Left renal pelvis (tissue), 4 donors: Measurements from ENCODE around the gene C5. TPM values are rescaled to one million over a fixed set of nuclear protein-coding genes. Genes with fewer than 3 reads are reported as not detected.

Experiments
- DNase-seq, 4 donors: peaks; one replicate each; pipeline ENCODE4 v3.0.0-alpha.2; 2013; ENCODE audit warnings: low read depth in 4 of 4, low spot score in 3 of 4
- polyA plus RNA-seq, 4 donors: library from polyadenylated mRNA; unstranded; fragments of 120-200 nt; gene quantifications; one replicate each; pipeline ENCODE4 v1.2.1, GENCODE V29; 2013; ENCODE audit not compliant: insufficient read length in 4 of 4

C5 gene
- polyA plus RNA-seq, 4 donors = 10.7 to 16.9 (median 15.1) TPM

- no peak for DNase-seq
Observed at GRCh38 chr9:120914396-120914795, 135.7 kb downstream of the C5 start.

GRCh38 chr9:120913647-120914264, 136.3 kb downstream of the C5 start:
- DNase-seq = no peak

DNA sequence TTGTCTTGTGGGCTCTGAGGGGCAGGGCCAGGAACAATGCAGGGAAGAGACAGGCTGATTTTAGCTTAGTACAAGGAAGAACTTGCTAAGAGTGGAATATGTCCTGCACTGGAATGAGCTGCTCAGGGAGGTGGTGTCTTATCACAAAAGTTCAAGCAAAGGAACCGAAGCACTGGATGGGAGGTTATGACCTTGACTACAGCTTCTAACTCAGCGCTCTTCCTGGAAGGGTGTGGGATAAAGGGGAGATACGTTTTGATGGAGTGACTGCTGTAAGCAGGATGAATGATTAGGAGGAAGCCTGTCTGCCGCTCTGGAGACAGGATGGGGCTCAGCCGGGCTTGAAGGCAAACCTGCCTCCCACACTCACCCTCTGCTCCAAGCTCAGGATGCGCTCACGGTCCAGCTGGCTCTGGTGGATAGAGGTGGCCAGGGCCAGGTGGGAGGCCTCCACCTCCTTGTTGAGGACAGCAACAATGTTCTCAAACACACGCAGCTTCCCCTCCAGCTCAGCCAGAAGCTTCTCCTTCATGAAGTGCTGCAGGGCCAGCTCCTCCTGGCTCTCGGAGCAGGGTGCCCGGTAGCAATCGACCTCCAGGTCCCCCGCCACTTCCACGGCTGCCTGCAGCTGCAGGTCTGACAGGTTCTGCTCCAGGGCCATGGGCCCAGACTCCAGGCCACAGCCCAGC, 137.0 kb downstream of the C5 start:
- DNase-seq = no peak

DNA sequence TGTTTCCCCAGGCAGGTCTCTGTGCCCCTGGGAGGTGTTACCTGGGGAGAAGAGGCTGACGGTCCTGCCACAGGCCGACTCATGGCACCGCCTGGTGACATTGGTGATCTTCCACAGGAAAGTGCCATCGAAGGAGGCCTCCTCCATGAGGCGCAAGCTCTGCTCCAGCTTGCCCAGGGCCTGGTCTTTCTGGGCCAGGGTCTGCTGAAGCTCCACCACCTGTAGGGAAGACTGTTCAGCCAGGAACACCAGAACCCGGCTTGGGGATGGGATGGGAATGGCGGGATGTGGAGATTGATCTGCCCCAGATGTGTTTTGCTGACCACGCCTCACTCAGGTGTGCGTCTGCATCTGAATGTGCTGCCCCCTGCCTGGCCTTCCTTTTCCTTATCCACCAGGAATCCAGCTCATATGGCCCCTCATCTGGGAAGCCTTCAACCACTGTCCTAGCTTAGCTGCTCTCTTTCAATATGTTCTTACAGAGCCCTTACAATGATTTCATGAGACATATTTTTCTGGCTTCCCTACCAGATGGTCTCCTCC, 138.7 kb downstream of the C5 start:
- no peak for DNase-seq

DNA sequence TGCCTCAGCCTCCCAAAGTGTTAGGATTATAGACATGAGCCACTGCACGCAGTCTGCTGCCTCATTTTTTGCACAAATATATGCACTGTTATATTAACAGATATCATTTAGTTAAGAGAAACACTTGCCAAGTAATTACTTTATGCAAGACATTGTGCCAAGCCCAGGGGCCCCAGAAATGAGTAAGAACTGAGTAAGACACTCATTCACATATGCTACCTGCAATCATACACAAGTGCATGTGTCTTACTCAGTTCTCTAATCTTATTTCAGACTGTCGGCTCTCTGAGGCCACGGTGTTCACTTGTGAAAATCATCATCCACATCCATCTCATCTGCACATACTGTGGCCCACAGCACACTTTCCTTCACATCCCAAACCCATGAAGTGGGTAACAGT, 139.4 kb downstream of the C5 start:
- no peak for DNase-seq

- no peak for DNase-seq
Observed at GRCh38 chr9:120909904-120910303, 140.2 kb downstream of the C5 start.

- DNase-seq = no peak
Observed at GRCh38 chr9:120905315-120906164, 144.5 kb downstream of the C5 start.

DNA sequence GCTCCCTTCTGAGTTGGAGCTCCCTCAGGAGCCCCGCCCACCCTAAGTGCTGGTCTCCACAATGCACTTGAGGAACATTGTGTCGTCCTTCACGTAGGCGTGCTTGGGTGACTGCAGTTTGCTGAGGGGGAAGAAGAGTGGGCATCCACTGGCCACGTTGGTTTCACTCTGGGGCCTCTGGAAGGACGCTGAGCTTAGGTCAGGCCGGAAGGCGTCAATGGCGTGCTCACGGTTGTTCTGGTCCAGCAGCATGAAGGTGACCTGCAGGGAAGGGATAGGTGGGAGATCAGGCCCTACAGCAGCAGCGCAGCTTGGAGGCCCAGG, 145.1 kb downstream of the C5 start:
- no peak for DNase-seq

DNA sequence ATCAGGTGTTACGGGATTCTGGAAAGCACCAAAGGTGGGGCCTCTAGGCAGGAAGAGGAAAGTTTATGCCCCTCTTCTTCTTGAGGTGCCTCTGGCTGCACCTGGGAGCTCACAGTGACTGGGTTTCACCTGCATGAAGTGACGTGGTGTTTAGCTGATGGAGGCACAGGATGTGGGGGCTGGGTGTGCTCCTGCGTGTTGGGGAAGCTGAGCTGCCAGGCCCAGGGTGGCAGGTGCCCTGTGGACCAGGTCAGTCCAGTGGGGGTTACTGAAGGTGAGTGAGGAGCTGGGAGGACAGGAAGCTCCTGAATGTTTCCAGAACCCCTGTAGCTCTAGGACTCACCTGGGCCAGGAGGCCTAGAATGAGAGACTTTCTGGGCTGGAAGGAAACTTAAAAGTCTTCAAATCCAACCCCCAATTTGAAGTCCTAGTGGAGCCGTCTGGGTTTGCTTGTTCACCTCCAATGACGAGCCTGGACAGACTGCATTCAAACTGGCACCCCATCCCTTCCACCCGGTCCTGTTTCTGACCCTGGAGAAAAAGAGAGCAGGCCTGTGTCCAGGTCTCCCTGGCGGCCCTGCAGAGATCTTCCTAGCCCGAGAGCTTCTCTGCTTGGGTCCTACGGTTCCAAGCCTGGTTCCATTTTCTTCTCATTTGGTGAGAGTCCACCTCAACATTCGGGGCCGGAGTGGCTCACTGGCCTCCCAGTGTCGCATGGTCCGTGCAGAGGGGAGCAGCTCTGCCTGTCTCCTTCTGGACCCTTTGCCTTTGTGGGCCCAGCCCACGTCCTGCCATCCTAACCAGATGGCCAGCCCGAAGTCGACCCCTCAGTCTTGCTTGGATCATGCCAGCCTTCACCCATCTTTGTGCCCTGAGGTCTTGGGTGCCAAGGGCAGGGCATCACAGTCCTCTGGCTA, 145.8 kb downstream of the C5 start:
- no peak for DNase-seq

DNA sequence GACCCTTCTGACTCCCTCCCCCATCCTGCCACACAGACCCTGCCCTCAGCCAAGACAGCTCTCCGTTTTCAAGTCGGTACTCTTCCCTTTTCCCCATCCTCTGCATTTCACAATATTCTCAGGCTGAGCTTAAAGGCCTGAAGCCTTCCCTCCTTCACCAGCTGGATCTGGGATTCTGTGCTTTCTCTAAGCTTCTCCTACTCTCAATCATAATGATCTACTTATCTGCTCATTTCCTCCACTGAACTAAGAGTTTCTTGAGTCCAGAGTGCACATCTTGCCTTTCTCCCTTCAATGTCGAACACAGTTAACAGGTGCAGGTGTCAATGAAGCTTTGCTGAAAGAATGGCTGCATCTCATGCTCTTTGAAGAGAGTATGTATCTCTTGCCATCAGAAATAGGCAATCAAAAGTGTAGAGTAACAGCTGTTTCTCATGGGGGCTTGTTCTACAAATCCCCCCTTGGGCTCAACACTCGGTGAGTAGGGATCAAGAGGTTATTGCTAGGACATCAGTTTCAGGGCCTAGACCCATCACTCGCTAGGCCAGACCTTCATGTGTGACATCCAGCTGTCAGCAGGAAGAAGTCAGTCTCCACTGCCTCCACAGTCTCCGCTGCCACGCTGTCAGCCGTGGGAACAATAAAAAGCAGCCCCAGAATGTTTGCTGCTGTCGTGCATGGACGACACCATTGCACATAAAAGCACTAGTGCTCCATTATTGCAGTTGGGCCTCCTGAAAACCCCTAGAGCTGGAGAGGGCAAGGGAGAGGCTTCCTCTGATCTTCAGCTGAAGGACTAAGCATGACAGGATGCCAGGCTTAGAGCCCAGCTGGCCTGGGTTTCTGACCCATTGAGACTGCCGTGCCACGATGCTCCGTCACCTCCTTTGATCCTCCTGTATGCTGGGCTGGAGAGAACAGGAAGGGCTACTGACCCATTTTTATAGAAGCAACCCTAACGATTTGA, 147.2 kb downstream of the C5 start:
- DNase-seq = no peak

Other genes starting within 250 kb of the C5 start
- gene PSMD5, start 207.4 kb downstream of the C5 start, polyA plus RNA-seq = 10 to 100 TPM; 28.7 to 36.7 (median 33.8) TPM
- gene PHF19, start 173.1 kb downstream of the C5 start, polyA plus RNA-seq = 10 to 100 TPM; 29.0 to 42.0 (median 36.6) TPM
- gene TRAF1, start 123.5 kb downstream of the C5 start, polyA plus RNA-seq = 1 to 10 TPM; 4.4 to 7.3 (median 5.8) TPM
- gene CNTRL, start 24.7 kb upstream of the C5 start, polyA plus RNA-seq = 10 to 100 TPM; 30.4 to 36.7 (median 32.7) TPM
- gene RAB14, start 151.6 kb upstream of the C5 start, polyA plus RNA-seq = 100 to 1,000 TPM in 2 of 4 donors, 10 to 100 TPM in 2; 91.7 to 137 (median 105) TPM
- gene GSN, start 217.9 kb upstream of the C5 start, polyA plus RNA-seq = 100 to 1,000 TPM; 120 to 264 (median 192) TPM